Epithelial cell of proximal tubule (primary cell): ENCODE data around the gene HOXD13. TPM values are rescaled to one million over a fixed set of nuclear protein-coding genes. Genes with fewer than 3 reads are reported as not detected.

ENCODE experiments used
- DNase-seq: peaks from one replicate; pipeline ENCODE4 v3.0.0-alpha.2; 2011; ENCODE audit warnings: low read depth
- H3K4me3 ChIP-seq: 2 replicates; pipeline ENCODE4 v1.5.1; 2011; ENCODE audit warnings: low read depth, mild to moderate bottlenecking, low read length
- CTCF ChIP-seq: conservative IDR thresholded peaks from 2 replicates; pipeline ENCODE4 v1.5.1; 2012; ENCODE audit warnings: low read depth, mild to moderate bottlenecking, low read length
- total RNA-seq: library from RNA; depleted of rRNA; stranded (reverse); fragments of >200 nt; gene quantifications from 2 replicates; pipeline ENCODE4 v1.2.3, GENCODE V29; 2015

The HOXD13 gene
- total RNA-seq, 1 donor from 2014 or later = not detected

GRCh38 chr2:176114120-176114929 lies 21.8 kb downstream of the HOXD13 start:
- peak overlapping the region; percentile 49 for H3K4me3 ChIP-seq
- TF ChIP-seq CTCF = no peak
- no peak for DNase-seq

GRCh38 chr2:176114930-176115625 lies 22.6 kb downstream of the HOXD13 start:
- no peak for DNase-seq
- peak overlapping the region; percentile 49 for H3K4me3 ChIP-seq
- no peak for TF ChIP-seq CTCF

- DNase-seq = no peak
- H3K4me3 ChIP-seq = peak within 1 kb of the TSS; percentile 49
- peak; percentile 48 for TF ChIP-seq CTCF
These were observed 23.6 kb downstream of the HOXD13 start, which contains the start of gene HOXD10 for GRCh38 chr2:176115883-176116813. Gene HOXD10 (plus strand): TSS chr2:176116778. CDS start chr2:176116834, 56 bp downstream.

GRCh38 chr2:176117162-176117822 lies 24.8 kb downstream of the HOXD13 start:
- no peak for DNase-seq
- peak overlapping the region; percentile 49 for H3K4me3 ChIP-seq
- TF ChIP-seq CTCF = no peak

- TF ChIP-seq CTCF = no peak
- DNase-seq = no peak
- peak overlapping the region; percentile 49 for H3K4me3 ChIP-seq
These were observed 25.4 kb downstream of the HOXD13 start for GRCh38 chr2:176117823-176118371.
